ENCODE measurements around the gene JCHAIN. TPM values are rescaled to one million over a fixed set of nuclear protein-coding genes. Genes with fewer than 3 reads are reported as not detected.
A peak's percentile ranks its signal among the peaks of the same experiment; 100 is the strongest.
"Not testable (repeated sequence)": the region's sequence is repeated elsewhere in the genome, so short reads cannot be mapped to it uniquely, and the experiment has no call there.

JCHAIN gene
- polyA plus RNA-seq, 1 donor = 1.5 TPM

DNA sequence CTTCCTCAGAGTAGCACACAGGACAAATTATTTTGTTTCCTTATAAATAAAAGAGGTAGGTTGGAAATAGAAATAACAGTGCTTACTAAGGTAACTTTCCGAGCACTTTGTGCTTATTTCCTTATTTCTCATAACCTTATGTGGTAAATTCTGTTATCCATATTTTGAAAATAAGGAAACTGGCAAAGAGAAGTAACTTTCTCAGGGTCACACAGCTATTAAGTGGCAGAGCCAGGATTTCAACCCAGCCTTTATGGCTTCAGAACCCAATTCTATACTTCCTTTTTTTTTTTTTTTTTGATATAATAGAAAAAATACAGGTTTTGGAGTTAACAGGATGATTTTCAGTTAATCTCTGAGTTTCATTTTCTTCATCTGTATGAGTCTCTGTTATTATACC is 25.4 kb upstream of the JCHAIN start:
- H3K27me3 ChIP-seq (ENCODE audit: control insufficient read depth, insufficient read depth, low read length) = no peaks in the 10 kb centered on the region
- H3K4me3 ChIP-seq (ENCODE audit: low read length) = no peak overlapping the region
- peaks cover 12% of the 10 kb centered on the region for H3K36me3 ChIP-seq (ENCODE audit: control insufficient read depth, insufficient read depth, low read length)
- no peak overlapping the region for H3K27ac ChIP-seq (ENCODE audit: low read length)
- 82% methylated on average over 1 of the region's 1 CpG for WGBS (ENCODE audit: insufficient coverage, low lambda C conversion rate)
- DNase-seq = no peak
- no peaks in the 10 kb centered on the region for H3K9me3 ChIP-seq (ENCODE audit: control insufficient read depth, low read depth, low read length)
- peaks cover 16% of the 10 kb centered on the region for H3K4me1 ChIP-seq (ENCODE audit: control insufficient read depth, insufficient read depth, low read length)

DNA sequence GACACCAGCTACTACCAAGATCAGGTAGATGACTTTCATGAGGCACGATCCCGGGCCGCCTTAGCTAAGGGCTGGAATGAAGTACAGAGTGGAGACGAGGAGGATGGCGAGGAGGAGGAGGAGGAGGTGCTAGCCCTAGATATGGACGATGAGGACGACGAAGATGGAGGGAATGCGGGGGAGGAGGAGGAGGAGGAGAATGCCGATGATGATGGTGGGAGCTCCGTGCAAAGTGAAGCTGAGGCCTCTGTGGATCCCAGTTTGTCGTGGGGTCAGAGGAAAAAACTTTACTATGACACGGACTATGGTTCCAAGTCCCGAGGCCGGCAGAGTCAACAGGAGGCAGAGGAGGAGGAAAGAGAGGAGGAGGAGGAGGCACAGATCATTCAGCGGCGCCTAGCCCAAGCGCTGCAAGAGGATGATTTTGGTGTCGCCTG is 22.5 kb upstream of the JCHAIN start:
- Histone ChIP-seq H3K36me3 (ENCODE audit: control insufficient read depth, insufficient read depth, low read length) (peaks cover 12% of the 10 kb centered on the region), H3K9me3 (ENCODE audit: control insufficient read depth, low read depth, low read length) (no peaks in the 10 kb centered on the region), H3K4me3 (ENCODE audit: low read length) (peak overlapping the region; percentile 88), H3K27me3 (ENCODE audit: control insufficient read depth, insufficient read depth, low read length) (no peaks in the 10 kb centered on the region), H3K4me1 (ENCODE audit: control insufficient read depth, insufficient read depth, low read length) (peaks cover 16% of the 10 kb centered on the region), H3K27ac (ENCODE audit: low read length) (peak overlapping the region; percentile 92)
- no peak for DNase-seq
- no CpG with 5 or more reads among the region's 19 CpGs for WGBS (ENCODE audit: insufficient coverage, low lambda C conversion rate)

DNA sequence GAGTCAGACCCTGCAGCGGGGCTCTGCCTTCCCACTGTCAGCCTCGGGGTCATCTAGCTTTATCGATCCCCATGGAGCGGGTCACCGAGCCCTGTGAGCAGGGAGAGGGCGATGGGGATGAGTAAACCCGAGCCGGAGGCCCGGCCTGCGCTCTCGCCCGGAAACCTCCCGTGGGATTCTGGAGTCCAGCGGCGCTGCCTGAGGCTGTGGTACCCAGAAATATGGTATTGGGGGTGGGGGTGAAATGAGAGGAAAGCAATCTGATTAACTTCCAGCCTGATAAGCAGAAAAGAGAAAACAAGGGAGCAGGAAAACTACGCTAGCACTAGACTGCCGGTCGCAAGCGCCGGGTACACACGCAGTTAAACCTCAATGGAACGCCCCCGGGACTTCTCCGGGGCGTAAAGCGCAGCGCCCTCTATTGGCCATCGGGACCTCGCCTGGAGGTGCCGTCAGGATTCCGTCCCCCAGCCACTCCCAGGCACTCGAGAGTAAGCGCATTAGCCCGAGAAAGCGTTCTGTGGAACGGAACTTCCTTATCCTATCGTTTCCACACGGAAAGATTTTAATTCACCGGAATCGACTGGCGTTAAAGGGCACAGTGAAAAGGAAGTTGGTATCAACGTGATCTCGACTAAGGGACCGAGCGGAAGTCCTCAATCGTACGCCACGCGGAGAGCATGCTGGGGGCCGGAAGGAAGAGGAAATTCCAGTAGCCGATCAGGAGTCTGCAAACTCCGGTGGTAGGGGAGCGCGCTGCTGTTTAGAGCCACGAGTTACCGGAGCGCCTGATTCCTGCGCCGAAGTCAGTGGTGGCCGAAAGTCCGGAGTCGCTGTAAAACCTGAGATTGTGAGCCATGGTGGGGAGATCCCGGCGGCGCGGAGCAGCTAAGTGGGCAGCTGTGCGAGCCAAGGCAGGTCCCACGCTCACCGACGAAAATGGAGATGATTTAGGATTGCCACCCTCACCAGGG is 21.8 kb upstream of the JCHAIN start, which contains the start of gene UTP3:
TSS of gene UTP3 (plus strand) at position 712 of the 974 bp plus-strand sequence. CDS start at position 858, 146 bp downstream.
- WGBS (ENCODE audit: insufficient coverage, low lambda C conversion rate) = no CpG with 5 or more reads among the region's 70 CpGs
- H3K27me3 ChIP-seq (ENCODE audit: control insufficient read depth, insufficient read depth, low read length) = no peaks in the 10 kb centered on the region

DNA sequence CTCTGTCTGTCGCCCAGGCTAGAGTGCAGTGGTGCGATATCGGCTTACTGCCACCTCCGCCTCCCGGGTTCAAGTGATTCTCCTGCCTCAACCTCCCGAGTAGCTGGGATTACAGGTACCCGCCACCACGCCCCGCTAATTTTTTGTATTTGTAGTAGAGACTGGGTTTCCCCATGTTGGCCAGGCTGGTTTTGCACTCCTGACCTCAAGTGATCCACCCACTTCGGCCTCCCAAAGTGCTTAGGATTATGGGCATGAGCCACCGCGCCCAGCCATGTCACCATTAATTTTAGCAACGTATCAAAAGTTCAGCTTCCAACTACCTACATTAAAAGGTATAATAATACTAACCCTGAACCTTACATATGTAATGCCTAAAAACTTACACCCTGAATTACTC is 21.1 kb upstream of the JCHAIN start:
- H3K4me3 ChIP-seq (ENCODE audit: low read length) = peak overlapping the region; percentile 88
- peaks cover 7% of the 10 kb centered on the region for H3K36me3 ChIP-seq (ENCODE audit: control insufficient read depth, insufficient read depth, low read length)
- DNase-seq = no peak
- H3K27me3 ChIP-seq (ENCODE audit: control insufficient read depth, insufficient read depth, low read length) = no peaks in the 10 kb centered on the region
- no peaks in the 10 kb centered on the region for H3K9me3 ChIP-seq (ENCODE audit: control insufficient read depth, low read depth, low read length)
- 90% methylated on average over 2 of the region's 13 CpGs for WGBS (ENCODE audit: insufficient coverage, low lambda C conversion rate)
- peak overlapping the region; percentile 92 for H3K27ac ChIP-seq (ENCODE audit: low read length)
- peaks cover 16% of the 10 kb centered on the region for H3K4me1 ChIP-seq (ENCODE audit: control insufficient read depth, insufficient read depth, low read length)

More for the DNA sequence above, 21.8 kb upstream of the JCHAIN start, which contains the start of gene UTP3:
- Histone ChIP-seq H3K36me3 (ENCODE audit: control insufficient read depth, insufficient read depth, low read length) (peaks cover 12% of the 10 kb centered on the region), H3K27ac (ENCODE audit: low read length) (peak within 1 kb of the TSS; percentile 92), H3K9me3 (ENCODE audit: control insufficient read depth, low read depth, low read length) (no peaks in the 10 kb centered on the region), H3K4me3 (ENCODE audit: low read length) (peak within 1 kb of the TSS; percentile 88), H3K4me1 (ENCODE audit: control insufficient read depth, insufficient read depth, low read length) (peaks cover 16% of the 10 kb centered on the region)
- peak; percentile 96 to 99 for DNase-seq

DNA sequence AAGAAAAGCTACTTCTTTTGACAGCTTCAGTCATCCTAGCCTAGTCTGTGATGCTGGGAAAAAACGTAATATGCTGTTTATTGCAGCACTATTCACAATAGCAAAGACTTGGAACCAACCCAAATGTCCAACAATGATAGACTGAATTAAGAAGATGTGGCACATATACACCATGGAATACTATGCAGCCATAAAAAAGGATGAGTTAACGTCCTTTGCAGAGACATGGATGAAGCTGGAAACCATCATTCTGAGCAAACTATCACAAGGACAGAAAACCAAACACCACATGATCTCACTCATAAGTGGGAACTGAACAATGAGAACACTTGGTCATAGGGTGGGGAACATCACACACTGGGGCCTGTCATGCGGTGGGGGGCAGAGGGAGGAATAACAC is 15.8 kb upstream of the JCHAIN start:
- DNase-seq; H3K27me3 ChIP-seq (ENCODE audit: control insufficient read depth, insufficient read depth, low read length); H3K9me3 ChIP-seq (ENCODE audit: control insufficient read depth, low read depth, low read length); H3K27ac ChIP-seq (ENCODE audit: low read length); H3K4me3 ChIP-seq (ENCODE audit: low read length); H3K36me3 ChIP-seq (ENCODE audit: control insufficient read depth, insufficient read depth, low read length); H3K4me1 ChIP-seq (ENCODE audit: control insufficient read depth, insufficient read depth, low read length): not testable (repeated sequence)
- 100% methylated on average over 1 of the region's 3 CpGs for WGBS (ENCODE audit: insufficient coverage, low lambda C conversion rate)

DNA sequence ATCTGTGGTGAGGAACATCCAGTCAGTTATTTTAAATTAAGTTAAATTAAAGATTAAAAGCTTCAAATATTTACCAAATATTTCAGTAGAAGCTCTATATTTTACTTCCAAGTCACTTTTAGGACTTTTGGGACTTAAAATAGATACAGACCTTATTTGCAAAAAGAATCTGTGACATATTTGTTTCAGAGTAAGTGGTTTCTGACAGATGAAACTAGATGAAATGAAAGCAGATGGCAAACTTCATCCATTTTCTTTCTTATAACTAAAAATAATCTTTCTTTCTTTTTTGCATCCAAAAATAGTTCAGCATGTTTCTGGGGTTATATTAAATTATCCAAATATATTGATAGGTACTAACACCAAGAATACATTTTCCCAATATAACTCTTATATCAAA is 15.4 kb upstream of the JCHAIN start:
- H3K9me3 ChIP-seq (ENCODE audit: control insufficient read depth, low read depth, low read length) = no peaks in the 10 kb centered on the region
- no peak overlapping the region for H3K27ac ChIP-seq (ENCODE audit: low read length)

DNA sequence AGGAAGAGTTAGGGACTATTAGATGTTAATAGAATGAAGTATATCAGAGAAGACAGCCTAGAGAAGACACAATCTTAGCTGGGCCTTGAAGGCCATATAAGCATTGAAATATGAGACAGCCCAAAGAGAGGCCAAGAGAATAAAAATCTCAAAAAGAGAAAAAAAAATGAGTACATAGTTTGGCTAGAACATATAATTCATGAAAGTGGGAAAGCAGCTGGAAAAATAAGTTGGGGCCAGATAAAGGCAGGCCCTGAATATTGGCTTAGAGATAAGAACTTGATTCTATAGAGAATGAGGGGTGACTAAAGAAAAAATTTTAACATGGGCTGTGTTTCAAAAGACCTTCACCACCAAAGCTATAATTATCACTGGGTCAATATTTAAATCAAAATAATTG is 14.6 kb upstream of the JCHAIN start:
- H3K9me3 ChIP-seq (ENCODE audit: control insufficient read depth, low read depth, low read length) = no peaks in the 10 kb centered on the region
- H3K4me1 ChIP-seq (ENCODE audit: control insufficient read depth, insufficient read depth, low read length) = no peaks in the 10 kb centered on the region
- no peak for DNase-seq
- no peak overlapping the region for H3K4me3 ChIP-seq (ENCODE audit: low read length)
- H3K27ac ChIP-seq (ENCODE audit: low read length) = no peak overlapping the region
- no peaks in the 10 kb centered on the region for H3K36me3 ChIP-seq (ENCODE audit: control insufficient read depth, insufficient read depth, low read length)
- no peaks in the 10 kb centered on the region for H3K27me3 ChIP-seq (ENCODE audit: control insufficient read depth, insufficient read depth, low read length)

More for the DNA sequence above, 15.4 kb upstream of the JCHAIN start:
- no peaks in the 10 kb centered on the region for H3K4me1 ChIP-seq (ENCODE audit: control insufficient read depth, insufficient read depth, low read length)
- DNase-seq = no peak
- H3K36me3 ChIP-seq (ENCODE audit: control insufficient read depth, insufficient read depth, low read length) = no peaks in the 10 kb centered on the region
- no peaks in the 10 kb centered on the region for H3K27me3 ChIP-seq (ENCODE audit: control insufficient read depth, insufficient read depth, low read length)
- H3K4me3 ChIP-seq (ENCODE audit: low read length) = no peak overlapping the region

DNA sequence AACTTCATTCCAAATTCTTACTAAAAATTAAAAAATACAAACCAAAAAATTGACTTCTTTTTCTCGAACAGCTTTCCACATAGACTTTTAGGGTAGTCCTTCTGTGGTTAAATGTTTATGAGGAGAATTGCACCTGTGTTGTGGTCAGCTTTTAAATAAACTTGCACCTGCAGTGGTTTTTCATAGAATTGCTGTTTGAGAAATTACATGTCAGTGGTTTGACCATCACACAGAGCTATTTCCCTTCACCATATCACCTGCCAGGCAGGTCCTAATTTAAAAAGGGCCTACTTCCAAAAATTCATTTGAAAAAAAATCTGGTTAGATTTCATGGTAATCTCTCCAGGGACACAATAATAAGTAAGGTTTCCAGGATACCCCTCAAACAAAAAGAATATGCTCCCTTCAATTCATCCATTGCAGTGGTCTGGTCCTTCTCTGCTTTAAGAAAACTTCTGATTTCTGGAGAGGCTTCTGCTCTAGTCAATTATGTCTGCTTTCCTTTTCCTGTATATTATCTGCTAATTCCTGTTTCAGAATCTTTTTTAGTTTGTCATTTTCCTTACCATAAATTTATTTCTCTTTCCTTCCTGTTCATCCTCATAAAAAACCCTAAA is 12.2 kb upstream of the JCHAIN start:
- Histone ChIP-seq H3K27me3 (ENCODE audit: control insufficient read depth, insufficient read depth, low read length) (no peaks in the 10 kb centered on the region), H3K36me3 (ENCODE audit: control insufficient read depth, insufficient read depth, low read length) (no peaks in the 10 kb centered on the region), H3K4me1 (ENCODE audit: control insufficient read depth, insufficient read depth, low read length) (no peaks in the 10 kb centered on the region), H3K27ac (ENCODE audit: low read length) (no peak overlapping the region), H3K9me3 (ENCODE audit: control insufficient read depth, low read depth, low read length) (no peaks in the 10 kb centered on the region), H3K4me3 (ENCODE audit: low read length) (no peak overlapping the region)
- WGBS (ENCODE audit: insufficient coverage, low lambda C conversion rate) = 100% methylated on average over 1 of the region's 1 CpG
- DNase-seq = no peak

DNA sequence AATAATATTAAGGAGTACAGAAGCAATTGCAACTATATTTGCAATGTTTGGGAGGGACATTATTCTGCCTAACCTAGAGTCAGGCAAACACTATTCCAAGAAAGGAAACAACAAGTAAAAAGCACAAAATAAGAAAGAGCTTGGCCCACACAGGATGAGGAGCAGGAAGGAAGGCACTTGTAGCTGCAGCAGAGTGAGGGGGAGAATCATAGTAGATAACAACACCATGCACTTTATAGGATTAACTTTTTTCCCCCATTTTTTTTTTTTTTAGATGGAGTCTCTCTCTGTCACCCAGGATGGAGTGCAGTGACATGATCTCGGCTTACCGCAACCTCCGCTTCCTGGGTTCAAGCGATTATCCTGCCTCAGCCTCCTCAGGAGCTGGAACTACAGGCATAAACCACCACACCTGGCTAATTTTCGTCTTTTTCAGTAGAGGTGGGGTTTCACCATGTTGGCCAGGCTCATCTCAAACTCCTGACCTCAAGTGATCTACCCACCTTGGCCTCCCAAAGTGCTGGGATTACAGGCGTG is 10.3 kb upstream of the JCHAIN start:
- Histone ChIP-seq H3K4me1 (ENCODE audit: control insufficient read depth, insufficient read depth, low read length) (no peaks in the 10 kb centered on the region), H3K36me3 (ENCODE audit: control insufficient read depth, insufficient read depth, low read length) (no peaks in the 10 kb centered on the region), H3K9me3 (ENCODE audit: control insufficient read depth, low read depth, low read length) (no peaks in the 10 kb centered on the region), H3K27ac (ENCODE audit: low read length) (no peak overlapping the region), H3K4me3 (ENCODE audit: low read length) (no peak overlapping the region), H3K27me3 (ENCODE audit: control insufficient read depth, insufficient read depth, low read length) (no peaks in the 10 kb centered on the region)
- no CpG with 5 or more reads among the region's 6 CpGs for WGBS (ENCODE audit: insufficient coverage, low lambda C conversion rate)
- no peak for DNase-seq

DNA sequence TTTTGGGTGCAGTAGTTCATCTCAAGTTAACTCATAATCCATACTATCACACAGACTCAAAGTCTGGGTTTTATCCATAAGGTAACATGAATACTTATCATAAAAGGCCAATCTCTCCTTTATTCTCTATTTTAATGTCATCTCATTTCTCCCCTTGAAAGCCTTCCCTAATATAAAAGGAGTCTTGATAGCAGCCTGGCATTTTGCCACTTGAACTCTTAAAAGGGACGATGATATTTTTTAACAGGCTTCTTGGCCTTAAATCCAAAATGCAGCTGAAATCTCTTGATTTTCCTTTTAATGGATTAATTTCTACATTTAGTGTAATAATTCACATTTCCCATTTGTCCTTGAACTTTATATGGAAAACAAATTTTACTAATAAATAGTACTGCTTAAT is 8.4 kb upstream of the JCHAIN start:
- Histone ChIP-seq H3K36me3 (ENCODE audit: control insufficient read depth, insufficient read depth, low read length) (no peaks in the 10 kb centered on the region), H3K9me3 (ENCODE audit: control insufficient read depth, low read depth, low read length) (no peaks in the 10 kb centered on the region), H3K27me3 (ENCODE audit: control insufficient read depth, insufficient read depth, low read length) (no peaks in the 10 kb centered on the region), H3K4me1 (ENCODE audit: control insufficient read depth, insufficient read depth, low read length) (no peaks in the 10 kb centered on the region), H3K27ac (ENCODE audit: low read length) (no peak overlapping the region), H3K4me3 (ENCODE audit: low read length) (no peak overlapping the region)
- DNase-seq = no peak
- WGBS (ENCODE audit: insufficient coverage, low lambda C conversion rate) = 86% methylated on average over 1 of the region's 1 CpG

Data from large intestine (tissue), 3 donors.